Activated T-cell treated with anti-CD3 and anti-CD28 coated beads, Interleukin-2, amount 50 U/mL, for 1 hour (primary cell): ENCODE measurements around the gene ADH5.
"Not testable (repeated sequence)": the region's sequence is repeated elsewhere in the genome, so short reads cannot be mapped to it uniquely, and the experiment has no call there.

Experiments used
- DNase-seq: peaks from one replicate; pipeline ENCODE4 v3.0.0-alpha.2; 2020

The ADH5 gene

GRCh38 chr4:99082192-99082591 lies 6.4 kb downstream of the ADH5 start:
- DNase-seq: no peak

- not testable (repeated sequence) for DNase-seq
Observed at GRCh38 chr4:99080869-99081268, 7.7 kb downstream of the ADH5 start.

GRCh38 chr4:99079625-99080295 lies 8.8 kb downstream of the ADH5 start:
- no peak for DNase-seq

- no peak for DNase-seq
Observed at GRCh38 chr4:99078931-99079624, 9.5 kb downstream of the ADH5 start.

GRCh38 chr4:99078336-99078735 lies 10.3 kb downstream of the ADH5 start:
- no peak for DNase-seq

- no peak for DNase-seq
Observed at GRCh38 chr4:99077177-99077576, 11.4 kb downstream of the ADH5 start.

GRCh38 chr4:99076292-99076976 lies 12.2 kb downstream of the ADH5 start:
- DNase-seq: no peak

GRCh38 chr4:99074816-99075215 lies 13.8 kb downstream of the ADH5 start:
- DNase-seq: no peak

- DNase-seq: no peak
Observed at GRCh38 chr4:99071159-99071558, 17.4 kb downstream of the ADH5 start.

- DNase-seq: no peak
Observed at GRCh38 chr4:99067617-99068016, 21.0 kb downstream of the ADH5 start.

GRCh38 chr4:99065521-99065920 lies 23.1 kb downstream of the ADH5 start:
- DNase-seq: not testable (repeated sequence)

- DNase-seq: no peak
Observed at GRCh38 chr4:99062120-99062519, 26.5 kb downstream of the ADH5 start.

GRCh38 chr4:99061048-99061700 lies 27.4 kb downstream of the ADH5 start:
- no peak for DNase-seq

GRCh38 chr4:99059550-99059949 lies 29.0 kb downstream of the ADH5 start:
- no peak for DNase-seq

GRCh38 chr4:99058228-99058627 lies 30.4 kb downstream of the ADH5 start:
- DNase-seq: no peak

GRCh38 chr4:99054428-99054994 lies 34.1 kb downstream of the ADH5 start:
- no peak for DNase-seq

GRCh38 chr4:99052902-99053301 lies 35.7 kb downstream of the ADH5 start:
- DNase-seq: no peak

- DNase-seq: no peak
Observed at GRCh38 chr4:99047710-99048109, 40.9 kb downstream of the ADH5 start.

GRCh38 chr4:99043346-99043745 lies 45.2 kb downstream of the ADH5 start:
- no peak for DNase-seq

GRCh38 chr4:99038213-99038612 lies 50.4 kb downstream of the ADH5 start:
- DNase-seq: no peak

- DNase-seq: no peak
Observed at GRCh38 chr4:99033956-99034355, 54.6 kb downstream of the ADH5 start.

GRCh38 chr4:99029852-99030251 lies 58.7 kb downstream of the ADH5 start:
- no peak for DNase-seq

GRCh38 chr4:99029018-99029735 lies 59.4 kb downstream of the ADH5 start:
- DNase-seq: no peak
